HG03575 (cell line): Measurements from ENCODE around the gene SH3RF3.
"Not testable (repeated sequence)": the region's sequence is repeated elsewhere in the genome, so short reads cannot be mapped to it uniquely, and the experiment has no call there.

ENCODE experiments used
- ATAC-seq: cut with Tn5 transposase; IDR thresholded peaks from one replicate; pipeline ENCODE4 v1.9.1; 2021; ENCODE audit not compliant: unreplicated experiment, insufficient number of reproducible peaks, low FRiP score; ENCODE audit errors: extremely low read depth

The SH3RF3 gene

DNA sequence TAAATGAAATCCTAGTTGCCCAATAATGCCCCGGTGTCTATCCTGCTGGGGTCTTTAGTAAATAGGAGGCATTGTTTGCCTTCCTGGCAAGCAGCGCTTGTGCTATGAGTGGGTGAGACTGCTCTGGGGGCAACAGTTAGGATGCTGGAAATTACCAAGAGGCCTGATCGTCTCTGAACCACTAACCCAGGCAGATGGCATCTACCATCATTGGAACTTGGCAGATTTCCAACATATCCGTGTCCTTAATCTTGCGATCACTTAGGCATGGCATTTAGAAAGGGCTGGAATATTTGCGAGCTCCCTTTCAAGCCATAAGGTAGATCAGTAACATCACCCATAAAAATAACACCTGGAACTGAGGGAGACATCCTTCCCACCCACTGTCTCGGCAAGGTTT lies 18.8 kb upstream of the SH3RF3 start:
- no peak for ATAC-seq

DNA sequence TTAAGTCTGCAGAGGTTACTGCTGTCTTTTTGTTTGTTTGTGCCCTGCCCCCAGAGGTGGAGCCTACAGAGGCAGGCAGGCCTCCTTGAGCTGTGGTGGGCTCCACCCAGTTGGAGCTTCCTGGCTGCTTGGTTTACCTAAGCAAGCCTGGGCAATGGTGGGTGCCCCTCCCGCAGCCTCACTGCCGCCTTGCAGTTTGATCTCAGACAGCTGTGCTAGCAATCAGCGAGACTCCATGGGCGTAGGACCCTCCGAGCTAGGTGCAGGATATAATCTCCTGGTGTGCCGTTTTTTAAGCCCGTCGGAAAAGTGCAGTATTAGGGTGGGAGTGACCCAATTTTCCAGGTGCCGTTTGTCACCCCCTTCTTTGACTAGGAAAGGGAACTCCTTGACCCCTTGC lies 11.8 kb upstream of the SH3RF3 start:
- ATAC-seq, result not testable (repeated sequence)

DNA sequence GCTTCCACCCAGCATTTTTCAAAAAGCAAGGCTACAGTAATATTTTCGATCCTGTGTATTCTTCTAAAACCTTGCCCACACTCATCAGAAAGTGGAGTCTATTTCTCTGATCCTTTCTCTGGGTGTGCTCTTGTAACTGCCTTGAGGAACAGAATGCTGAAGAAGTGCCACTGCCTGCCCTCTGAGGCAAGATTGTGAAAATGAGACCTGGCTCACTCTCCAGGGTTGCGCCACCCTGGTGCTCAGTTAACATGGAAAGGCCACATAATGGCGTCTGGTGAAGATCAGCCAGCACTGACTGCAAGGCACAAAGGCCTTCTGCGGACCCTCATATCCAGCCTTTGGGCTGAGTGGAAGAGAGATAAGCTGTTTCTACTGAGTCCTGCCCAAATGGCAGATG lies 11.2 kb upstream of the SH3RF3 start:
- ATAC-seq, result no peak

DNA sequence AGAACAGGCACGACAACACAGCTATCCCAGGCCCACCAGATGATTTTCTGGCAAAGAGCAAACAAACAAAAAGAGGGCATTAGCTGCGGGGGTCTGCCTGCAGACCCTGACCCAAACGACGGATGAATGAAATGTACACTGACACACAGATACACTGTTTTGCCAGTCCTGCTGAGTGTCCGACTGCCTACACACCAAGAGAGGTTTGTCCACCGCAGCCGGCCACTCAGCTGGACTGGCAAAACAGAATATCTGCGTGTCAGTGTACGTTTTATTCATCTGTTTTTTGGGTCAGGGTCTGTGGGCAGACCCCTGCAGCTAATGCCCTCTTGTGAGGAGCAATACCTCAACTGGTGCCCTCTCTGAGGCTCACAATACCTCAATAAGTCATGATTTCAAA lies 10.7 kb upstream of the SH3RF3 start:
- no peak for ATAC-seq

DNA sequence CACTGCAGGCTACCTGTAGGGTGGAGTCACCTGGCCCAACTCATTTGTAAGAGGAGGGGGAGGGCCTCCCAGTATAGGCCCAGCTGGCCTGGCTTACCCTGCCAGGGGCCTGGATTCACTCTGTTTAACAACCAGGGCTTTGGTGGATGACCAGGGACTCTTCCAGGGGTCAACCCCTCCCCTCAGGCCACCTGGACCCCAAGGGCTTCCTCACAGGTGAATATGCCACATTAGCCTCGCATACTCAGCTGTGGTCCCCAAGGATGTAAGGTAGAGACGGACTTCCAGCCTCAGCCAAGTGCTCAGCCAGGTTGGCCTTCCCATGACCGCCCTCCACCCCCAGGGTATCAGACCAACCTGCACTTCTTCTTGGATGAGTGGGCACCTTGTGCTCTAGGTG lies 8.8 kb upstream of the SH3RF3 start:
- no peak for ATAC-seq

DNA sequence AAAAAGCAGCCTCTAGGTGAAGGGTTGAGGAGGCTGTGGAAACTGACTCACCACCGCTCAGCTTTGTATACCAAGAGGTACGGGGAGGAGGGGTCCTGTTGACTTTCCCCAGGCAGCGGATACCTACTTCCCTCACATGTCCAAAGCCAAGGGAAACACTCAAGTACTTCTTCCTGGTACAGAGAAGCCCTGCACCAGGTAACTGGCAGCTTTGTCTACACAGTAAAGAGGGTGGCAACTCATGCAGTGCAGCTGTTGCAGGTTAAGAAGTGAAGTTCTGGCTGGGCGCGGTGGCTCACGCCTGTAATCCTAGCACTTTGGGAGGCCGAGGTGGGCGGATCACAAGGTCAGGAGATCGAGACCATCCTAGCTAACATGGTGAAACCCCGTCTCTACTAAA lies 8.3 kb upstream of the SH3RF3 start:
- not testable (repeated sequence) for ATAC-seq

DNA sequence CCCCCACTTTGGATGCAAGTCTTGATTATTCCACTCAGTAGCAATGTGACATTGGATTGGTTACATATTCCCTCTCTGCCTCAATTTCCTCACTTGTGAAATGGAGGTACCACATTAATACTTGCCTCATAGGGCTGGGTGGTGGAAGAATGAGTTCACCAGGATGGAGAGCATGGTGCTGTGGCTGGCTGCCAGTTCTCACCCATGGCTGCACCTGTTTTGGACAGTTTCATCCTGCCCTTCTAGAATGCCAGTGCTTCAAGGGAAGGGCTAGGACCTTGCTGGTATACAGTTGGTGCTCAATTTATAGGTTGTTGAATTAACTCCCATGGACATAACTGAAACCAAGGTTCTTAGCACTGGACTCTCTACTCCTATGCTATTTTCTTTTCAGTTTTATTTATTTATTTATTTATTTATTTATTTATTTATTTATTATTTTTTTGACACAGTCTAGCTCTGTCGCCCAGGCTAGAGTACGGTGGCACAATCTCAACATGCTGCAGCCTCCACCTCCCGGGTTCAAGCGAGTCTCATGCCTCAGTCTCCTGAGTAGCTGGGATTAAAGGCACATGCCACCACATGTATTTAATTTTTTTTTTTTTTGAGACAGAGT lies 5.3 kb upstream of the SH3RF3 start:
- no peak for ATAC-seq

DNA sequence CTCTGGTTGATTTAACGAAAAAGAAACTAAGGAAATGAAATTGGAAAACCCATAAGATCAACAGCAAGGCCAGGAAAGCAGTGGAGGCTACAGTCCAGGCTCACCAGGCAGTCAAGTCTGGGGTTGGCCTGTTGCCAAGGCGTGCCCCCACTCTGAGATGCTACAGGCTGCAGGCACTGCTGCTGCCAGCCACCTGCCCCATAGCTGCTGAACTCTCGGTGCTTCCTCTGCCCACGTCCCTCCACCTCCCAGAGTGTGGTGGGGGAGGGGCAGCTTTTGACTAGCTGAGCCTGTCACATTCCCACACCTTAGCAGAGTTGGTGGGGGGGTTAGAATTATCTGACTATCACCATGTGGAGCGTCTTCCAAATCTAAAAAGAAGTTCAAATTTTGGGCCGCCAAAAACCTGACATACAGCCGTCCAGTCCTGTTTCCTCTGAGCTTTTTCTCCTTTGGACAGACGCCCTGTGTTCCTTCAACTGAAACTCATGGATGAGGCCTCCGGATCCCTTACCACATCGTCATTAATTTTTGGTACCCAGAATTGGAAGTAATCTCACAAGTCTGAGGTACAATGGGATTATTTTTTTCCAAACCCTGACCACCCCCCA lies 3.9 kb upstream of the SH3RF3 start:
- no peak for ATAC-seq

DNA sequence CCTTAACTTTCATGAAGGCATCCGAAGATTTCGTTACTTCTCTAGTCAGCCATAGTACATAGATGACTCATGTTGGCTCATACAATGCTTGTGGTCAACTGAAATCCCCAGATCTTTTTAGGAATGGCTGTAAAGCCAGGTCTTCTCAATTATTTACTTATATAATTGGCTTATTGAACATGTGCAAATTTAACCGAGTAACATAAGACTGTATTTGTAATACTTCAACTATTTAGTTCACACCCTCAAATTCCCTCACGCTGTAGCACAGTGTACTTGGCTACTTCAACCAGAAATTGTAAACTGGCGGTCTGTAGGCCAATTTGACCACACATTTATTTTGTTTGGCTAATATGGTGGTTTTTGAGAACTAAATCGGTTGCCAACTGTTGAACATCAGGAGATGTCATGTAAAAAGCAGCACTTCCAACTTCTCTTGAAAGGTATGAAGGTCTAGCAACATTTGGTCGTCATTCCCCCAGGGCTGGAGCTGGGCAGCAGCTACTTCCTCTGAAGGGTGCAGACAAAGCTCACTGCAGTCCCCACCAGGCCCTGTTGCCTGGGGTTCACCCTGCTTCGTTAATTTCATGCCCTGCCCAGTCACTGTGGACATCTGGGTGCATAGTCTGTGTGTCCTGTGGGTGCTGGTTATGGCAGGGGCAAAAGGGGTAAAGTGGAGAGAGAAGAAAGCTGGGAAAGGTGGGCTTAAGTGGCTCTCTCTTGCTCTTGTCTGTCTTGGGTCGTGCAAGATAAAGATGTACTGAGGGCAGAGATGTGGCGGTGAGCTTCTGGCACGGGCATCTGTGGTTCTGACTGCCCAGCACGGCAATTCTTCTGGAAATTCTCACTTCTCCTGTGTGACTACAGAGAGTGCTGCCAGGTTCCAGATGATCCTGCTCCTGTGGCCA lies 3.2 kb upstream of the SH3RF3 start:
- no peak for ATAC-seq

DNA sequence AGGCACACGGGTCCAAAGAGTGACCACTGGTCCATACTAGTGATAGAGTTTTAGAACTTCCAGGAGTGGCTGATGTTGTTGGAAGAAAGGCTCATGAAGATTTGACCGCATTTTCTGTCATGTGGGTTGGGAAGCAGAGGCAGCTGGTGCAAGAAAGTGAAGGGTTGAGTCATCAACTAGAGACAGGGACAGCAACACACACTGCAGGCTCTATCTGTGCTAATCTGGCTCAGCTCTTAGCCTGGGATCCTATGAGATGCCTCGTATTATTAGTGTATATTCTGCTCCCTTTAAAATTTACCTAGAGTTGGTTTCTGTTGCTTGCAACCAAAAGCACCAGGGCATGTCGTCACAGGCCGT lies 2.5 kb upstream of the SH3RF3 start:
- ATAC-seq, result no peak

DNA sequence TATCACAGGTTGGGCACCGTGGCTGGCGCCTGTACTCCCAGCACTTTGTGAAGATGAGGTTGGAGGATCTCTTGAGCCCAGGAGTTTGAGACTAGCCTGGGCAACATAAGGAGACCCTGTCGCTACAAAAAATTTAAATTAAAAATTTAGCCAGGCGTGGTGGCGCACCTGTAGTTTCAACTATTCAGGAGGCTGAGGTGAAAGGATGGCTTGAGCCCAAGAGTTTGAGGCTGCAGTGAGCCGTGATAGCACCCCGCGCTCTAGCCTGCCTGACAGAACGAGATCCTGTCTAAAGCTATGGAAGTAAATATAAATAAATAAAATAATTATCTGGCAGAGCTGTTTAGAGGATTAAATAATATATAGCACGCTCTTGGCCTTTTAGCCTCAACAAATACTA lies 1.4 kb upstream of the SH3RF3 start:
- no peak for ATAC-seq

DNA sequence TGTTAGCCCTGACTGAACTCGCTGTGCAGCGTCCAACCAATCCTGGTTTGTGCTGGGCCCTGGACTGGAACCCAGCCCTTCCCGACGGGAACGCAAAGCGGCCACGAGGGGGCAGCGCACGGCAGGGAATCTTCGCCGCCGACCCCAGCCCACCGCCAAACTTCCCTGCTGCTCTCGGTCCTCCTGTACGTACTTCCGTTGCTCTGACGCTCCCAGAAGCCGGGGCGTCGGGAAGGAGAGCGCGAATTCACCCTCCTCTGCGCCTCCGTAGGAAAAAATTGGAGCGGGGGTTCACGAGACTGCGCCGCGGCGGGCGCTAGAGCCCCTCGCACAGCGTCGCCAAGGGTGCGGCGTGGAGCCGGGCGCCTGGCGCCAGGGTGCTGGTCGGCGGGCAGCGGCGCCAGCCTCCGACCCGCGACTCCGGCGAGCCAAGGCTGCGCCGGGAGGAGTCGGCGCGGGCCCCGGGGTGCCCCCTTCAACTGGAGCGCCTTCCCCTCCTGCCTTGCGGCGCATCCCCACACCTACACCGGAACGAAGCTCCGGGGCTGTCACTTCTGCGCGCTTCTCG lies 873 bp upstream of the SH3RF3 start:
- no peak for ATAC-seq

DNA sequence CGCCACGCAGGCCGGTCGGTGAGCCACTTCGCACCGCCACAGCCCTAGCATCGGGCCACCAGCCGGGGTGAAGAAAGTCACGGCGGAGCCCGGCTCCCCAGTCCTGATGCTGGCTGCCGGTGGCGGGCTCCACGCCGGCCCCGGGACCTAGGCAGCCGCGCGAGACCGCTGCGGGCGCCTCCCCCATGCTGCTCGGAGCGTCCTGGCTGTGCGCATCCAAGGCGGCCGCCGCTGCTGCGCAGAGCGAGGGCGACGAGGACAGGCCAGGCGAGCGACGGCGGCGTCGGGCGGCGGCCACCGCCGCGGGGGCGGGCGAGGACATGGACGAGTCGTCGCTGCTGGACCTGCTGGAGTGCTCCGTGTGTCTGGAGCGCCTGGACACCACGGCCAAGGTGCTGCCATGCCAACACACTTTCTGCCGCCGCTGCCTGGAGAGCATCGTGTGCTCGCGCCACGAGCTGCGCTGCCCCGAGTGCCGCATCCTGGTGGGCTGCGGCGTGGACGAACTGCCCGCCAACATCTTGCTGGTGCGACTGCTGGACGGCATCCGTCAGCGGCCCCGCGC lies 433 bp downstream of the SH3RF3 start:
- no peak for ATAC-seq

DNA sequence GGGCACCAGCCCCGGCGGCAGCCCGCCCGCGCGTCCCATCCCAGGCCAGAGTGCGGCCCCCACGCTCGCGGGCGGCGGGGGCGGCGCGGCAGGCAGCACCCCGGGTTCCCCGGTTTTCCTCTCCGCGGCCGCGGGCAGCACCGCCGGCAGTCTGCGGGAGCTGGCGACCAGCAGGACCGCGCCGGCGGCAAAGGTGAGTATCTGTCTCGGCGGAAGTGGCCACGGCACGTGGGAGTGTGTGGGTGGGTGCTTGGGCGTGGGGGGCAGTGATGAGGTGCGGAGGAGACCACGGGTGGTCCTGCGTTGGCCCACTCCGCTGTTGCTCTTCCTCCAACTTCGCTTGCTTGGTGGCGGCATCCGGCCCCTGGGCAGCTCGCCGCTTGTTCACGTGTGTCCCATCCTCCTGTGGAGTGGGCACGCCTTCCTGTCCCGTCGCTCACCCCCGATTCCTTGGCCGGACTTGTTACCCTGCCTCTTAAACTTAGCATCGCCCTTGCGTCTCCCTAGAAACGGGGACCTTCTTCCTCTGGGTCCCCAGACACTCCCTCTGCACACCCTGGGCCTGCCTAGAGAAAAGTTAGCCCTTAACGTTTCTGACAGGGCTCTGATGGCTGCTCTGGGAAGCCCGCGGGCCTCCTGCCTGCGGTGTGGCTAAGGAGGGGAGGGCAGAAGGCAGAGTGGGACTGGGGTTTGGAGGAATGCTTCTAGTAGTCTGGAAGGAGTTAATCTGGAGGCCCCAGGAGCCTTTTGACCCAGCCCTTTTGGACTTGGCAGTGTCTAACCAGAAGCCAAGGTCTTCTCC lies 1.1 kb downstream of the SH3RF3 start:
- no peak for ATAC-seq

DNA sequence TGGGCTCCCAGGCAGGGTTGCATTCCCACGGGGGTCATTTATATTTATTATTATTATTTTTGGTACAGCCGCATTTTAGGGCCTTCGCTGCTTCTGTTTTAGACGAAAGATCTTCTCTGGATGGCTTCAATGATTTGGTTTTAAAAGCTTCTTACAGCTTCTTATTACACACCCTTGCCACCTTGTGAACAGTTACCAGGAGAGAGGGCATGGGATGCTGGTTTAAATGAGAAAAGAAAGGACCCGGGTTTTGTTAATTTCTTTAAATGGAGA lies 1.7 kb downstream of the SH3RF3 start:
- ATAC-seq, result no peak

DNA sequence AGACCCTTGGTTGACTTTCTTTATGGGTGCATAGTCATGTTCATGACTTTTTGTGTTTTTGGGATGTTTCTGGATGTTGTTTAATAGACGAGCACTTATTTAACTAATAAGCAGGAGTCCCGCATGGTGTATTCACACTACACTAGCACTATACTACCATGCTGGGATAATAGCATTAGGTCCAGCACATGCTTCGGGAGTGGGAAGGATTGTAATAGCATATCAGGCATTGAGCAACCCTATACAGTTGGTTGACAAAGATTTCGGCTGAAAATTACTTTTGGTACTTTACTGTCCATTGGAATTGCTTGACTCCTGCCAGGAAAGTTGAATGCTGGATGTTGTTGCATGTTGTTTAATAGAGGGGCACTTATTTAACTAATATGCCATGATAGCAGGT lies 2.8 kb downstream of the SH3RF3 start:
- ATAC-seq, result no peak

DNA sequence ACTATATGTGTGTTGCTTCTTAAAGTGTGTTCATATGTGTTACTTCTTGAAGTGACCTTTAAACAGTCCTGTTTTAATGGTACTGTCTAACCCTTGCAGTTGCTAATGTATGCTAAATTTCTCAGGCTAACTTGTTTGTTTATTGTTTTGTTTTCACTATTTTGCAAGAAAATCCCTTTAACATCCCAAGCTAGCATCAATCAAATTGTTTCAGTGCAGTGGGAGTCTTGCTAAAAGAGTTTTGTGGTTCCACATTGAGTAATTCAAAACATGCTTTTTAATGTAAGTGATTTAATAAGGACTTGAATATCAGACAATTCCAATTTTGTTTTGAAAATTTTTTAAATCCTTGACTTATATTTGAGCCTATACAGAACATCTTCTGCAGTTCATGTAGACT lies 3.6 kb downstream of the SH3RF3 start:
- no peak for ATAC-seq

DNA sequence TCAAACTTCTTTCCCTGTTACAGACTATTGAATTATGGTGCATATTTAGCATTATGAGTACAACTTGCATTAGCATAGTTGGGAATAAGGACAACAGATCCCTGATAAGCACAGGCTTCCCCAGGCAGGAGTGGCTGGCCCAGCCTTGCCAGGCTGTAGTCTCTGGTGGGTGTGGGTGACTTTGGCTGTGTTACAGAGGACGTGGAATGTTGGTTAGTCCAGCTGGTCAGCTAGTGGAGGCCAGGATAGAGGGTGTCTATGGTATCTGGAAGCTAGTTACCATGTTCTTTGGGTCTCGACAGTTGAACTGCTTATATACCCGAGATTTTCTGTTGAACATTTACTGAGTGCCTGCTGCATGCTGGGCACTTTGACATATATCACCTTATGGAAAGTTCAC lies 4.7 kb downstream of the SH3RF3 start:
- ATAC-seq, result no peak

DNA sequence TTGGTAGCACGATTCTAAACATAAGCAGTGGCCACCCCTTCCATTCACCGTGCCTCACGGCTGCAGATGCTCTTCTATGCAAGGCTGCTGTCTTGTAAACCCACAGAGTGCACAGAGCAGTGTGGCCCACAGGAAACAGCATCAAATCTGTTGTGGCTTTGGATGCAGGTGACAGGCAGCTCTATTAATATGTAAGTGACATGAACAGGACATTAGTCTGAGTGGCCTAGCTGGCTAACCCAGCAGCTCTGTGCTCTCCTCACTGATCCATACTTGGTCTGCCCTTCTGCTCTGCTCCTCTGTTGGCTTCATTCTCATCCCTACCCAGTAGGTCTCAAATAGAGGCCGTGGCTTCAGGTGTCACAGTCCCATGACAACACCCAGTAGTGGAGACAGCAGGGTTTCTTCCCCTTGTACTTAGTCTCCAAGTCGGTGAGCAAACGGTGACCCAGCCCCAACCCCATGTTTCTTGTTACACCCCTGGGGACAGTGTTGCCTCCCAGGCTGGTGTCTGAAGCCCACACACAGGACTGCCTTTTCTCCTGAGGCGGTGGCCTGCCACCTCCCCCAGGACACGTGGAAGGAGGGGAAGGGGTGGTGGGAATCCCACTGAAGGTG lies 5.8 kb downstream of the SH3RF3 start:
- no peak for ATAC-seq
